ENCODE measurements around the gene MYLK.

DNA sequence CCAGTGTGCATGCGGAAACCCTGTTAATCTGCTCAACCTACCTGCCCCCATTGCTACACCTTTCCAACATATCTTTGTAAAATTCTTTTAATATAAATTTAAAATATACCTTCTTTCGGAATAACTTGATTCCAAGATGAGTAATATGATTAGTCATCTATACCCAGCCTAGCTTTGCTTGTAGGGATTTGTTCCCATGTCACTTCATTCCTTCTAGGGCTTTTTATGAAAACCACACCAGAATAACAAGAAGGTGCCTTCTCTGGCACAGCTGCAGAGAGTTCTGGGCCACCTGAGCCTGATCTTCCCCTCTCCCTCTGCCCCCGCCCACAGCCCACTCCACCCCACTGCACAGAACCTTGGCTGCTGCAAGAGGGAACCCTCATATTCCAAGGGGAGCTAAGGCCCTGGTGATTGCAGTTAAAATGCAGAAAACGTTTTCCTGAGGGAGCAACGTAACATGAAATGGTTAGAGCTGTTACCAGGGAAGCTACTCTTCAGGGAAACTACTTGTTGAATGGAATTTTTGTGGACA lies 260.7 kb downstream of the MYLK start:
- TF ChIP-seq NRF1 (conservative IDR thresholded peaks at IDR 0.05 in 1 of 2, IDR thresholded peaks at IDR 0.05 in 1 of 2) (no peak), ZZZ3 (IDR thresholded peaks at IDR 0.05) (no peak), ZNF140 (CRISPR knock-in tag; IDR thresholded peaks at IDR 0.05) (no peak), ATF1 (CRISPR knock-in tag; IDR thresholded peaks at IDR 0.05) (no peak), ATF1 (tag; IDR thresholded peaks at IDR 0.05) (no peak), GATA2 (CRISPR knock-in tag; IDR thresholded peaks at IDR 0.05) (no peak), POLR2A (conservative IDR thresholded peaks at IDR 0.05) (no peak), GATAD2A (IDR thresholded peaks at IDR 0.05) (no peak), NR2C1 (IDR thresholded peaks at IDR 0.05) (no peak), NR2C1 (tag; IDR thresholded peaks at IDR 0.05) (no peak), ZNF431 (CRISPR knock-in tag; IDR thresholded peaks at IDR 0.05) (no peak)
- TF ChIP-seq, protein P1, sequence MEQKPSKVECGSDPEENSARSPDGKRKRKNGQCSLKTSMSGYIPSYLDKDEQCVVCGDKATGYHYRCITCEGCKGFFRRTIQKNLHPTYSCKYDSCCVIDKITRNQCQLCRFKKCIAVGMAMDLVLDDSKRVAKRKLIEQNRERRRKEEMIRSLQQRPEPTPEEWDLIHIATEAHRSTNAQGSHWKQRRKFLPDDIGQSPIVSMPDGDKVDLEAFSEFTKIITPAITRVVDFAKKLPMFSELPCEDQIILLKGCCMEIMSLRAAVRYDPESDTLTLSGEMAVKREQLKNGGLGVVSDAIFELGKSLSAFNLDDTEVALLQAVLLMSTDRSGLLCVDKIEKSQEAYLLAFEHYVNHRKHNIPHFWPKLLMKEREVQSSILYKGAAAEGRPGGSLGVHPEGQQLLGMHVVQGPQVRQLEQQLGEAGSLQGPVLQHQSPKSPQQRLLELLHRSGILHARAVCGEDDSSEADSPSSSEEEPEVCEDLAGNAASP (IDR thresholded peaks at IDR 0.05): no peak
- TF ChIP-seq, protein P2, sequence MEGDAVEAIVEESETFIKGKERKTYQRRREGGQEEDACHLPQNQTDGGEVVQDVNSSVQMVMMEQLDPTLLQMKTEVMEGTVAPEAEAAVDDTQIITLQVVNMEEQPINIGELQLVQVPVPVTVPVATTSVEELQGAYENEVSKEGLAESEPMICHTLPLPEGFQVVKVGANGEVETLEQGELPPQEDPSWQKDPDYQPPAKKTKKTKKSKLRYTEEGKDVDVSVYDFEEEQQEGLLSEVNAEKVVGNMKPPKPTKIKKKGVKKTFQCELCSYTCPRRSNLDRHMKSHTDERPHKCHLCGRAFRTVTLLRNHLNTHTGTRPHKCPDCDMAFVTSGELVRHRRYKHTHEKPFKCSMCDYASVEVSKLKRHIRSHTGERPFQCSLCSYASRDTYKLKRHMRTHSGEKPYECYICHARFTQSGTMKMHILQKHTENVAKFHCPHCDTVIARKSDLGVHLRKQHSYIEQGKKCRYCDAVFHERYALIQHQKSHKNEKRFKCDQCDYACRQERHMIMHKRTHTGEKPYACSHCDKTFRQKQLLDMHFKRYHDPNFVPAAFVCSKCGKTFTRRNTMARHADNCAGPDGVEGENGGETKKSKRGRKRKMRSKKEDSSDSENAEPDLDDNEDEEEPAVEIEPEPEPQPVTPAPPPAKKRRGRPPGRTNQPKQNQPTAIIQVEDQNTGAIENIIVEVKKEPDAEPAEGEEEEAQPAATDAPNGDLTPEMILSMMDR (IDR thresholded peaks at IDR 0.05 in 2 of 3, conservative IDR thresholded peaks at IDR 0.05 in 1 of 3; ENCODE audit: insufficient read depth in 2 of 3, low read depth in 1 of 3, low read length in 3 of 3): no peak
- TF ChIP-seq, protein P3, sequence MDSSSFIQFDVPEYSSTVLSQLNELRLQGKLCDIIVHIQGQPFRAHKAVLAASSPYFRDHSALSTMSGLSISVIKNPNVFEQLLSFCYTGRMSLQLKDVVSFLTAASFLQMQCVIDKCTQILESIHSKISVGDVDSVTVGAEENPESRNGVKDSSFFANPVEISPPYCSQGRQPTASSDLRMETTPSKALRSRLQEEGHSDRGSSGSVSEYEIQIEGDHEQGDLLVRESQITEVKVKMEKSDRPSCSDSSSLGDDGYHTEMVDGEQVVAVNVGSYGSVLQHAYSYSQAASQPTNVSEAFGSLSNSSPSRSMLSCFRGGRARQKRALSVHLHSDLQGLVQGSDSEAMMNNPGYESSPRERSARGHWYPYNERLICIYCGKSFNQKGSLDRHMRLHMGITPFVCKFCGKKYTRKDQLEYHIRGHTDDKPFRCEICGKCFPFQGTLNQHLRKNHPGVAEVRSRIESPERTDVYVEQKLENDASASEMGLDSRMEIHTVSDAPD (CRISPR knock-in tag; IDR thresholded peaks at IDR 0.05): no peak

Data from K562 (cell line).